Activated B cell treated with CpG ODN at 0.5 μM for 24 hours (primary cell): ENCODE results near the gene TBXA2R. TPM values are rescaled to one million over a fixed set of nuclear protein-coding genes. Genes with fewer than 3 reads are reported as not detected.
A peak's percentile ranks its signal among the peaks of the same experiment; 100 is the strongest.

ENCODE experiments used
- ATAC-seq: fragments of 200-7000 bp; cut with Tn5 transposase; one replicate; pipeline ENCODE4 v1.10.0; 2021; ENCODE audit warnings: low read depth, mild to moderate bottlenecking, moderate library complexity
- CTCF ChIA-PET: fragments of 350-600 bp; sonication (Branson Sonifier 250); formaldehyde crosslinking; loops from one replicate; lab custom pipeline; 2021; ENCODE audit warnings: antibody characterized with exemption; lab: Charles Lee
- POLR2A ChIA-PET: fragments of 350-600 bp; sonication (Branson Sonifier 250); formaldehyde crosslinking; loops from one replicate; lab custom pipeline; 2021; ENCODE audit warnings: antibody characterized with exemption; lab: Charles Lee
- DNase-seq: peaks from one replicate; pipeline ENCODE4 v3.0.0; 2022
- H3K27ac Mint-ChIP-seq: one replicate; pipeline ENCODE4 v1.8.0; 2020; ENCODE audit warnings: mixed read lengths
- H3K27me3 Mint-ChIP-seq: one replicate; pipeline ENCODE4 v1.8.0; 2021; ENCODE audit warnings: mixed read lengths
- H3K36me3 Mint-ChIP-seq: one replicate; pipeline ENCODE4 v1.8.0; 2021; ENCODE audit warnings: low read depth, mixed read lengths
- H3K4me1 Mint-ChIP-seq: one replicate; pipeline ENCODE4 v1.8.0; 2021; ENCODE audit warnings: mixed read lengths
- H3K4me3 Mint-ChIP-seq: one replicate; pipeline ENCODE4 v1.8.0; 2020; ENCODE audit warnings: mild to moderate bottlenecking, mixed read lengths
- H3K9me3 Mint-ChIP-seq: one replicate; pipeline ENCODE4 v1.8.0; 2020; ENCODE audit warnings: mixed read lengths
- intact Hi-C: fragments of 100-400 bp; cut with micrococcal nuclease; formaldehyde crosslinking; loops from one replicate; pipeline ENCODE4 v1.15.1; 2024
- total RNA-seq: library from RNA; stranded (reverse); gene quantifications from 2 replicates; pipeline ENCODE4 v1.2.3, GENCODE V29; 2022
- TF ChIP-seq, protein P1 (sequence below): fragments of 200-600 bp; IDR thresholded peaks from one replicate; pipeline ENCODE4 v1.8.0; 2022; ENCODE audit warnings: antibody characterized with exemption, mild to moderate bottlenecking

The TBXA2R gene
- total RNA-seq, 1 donor from 2014 or later = 0.47 TPM

DNA sequence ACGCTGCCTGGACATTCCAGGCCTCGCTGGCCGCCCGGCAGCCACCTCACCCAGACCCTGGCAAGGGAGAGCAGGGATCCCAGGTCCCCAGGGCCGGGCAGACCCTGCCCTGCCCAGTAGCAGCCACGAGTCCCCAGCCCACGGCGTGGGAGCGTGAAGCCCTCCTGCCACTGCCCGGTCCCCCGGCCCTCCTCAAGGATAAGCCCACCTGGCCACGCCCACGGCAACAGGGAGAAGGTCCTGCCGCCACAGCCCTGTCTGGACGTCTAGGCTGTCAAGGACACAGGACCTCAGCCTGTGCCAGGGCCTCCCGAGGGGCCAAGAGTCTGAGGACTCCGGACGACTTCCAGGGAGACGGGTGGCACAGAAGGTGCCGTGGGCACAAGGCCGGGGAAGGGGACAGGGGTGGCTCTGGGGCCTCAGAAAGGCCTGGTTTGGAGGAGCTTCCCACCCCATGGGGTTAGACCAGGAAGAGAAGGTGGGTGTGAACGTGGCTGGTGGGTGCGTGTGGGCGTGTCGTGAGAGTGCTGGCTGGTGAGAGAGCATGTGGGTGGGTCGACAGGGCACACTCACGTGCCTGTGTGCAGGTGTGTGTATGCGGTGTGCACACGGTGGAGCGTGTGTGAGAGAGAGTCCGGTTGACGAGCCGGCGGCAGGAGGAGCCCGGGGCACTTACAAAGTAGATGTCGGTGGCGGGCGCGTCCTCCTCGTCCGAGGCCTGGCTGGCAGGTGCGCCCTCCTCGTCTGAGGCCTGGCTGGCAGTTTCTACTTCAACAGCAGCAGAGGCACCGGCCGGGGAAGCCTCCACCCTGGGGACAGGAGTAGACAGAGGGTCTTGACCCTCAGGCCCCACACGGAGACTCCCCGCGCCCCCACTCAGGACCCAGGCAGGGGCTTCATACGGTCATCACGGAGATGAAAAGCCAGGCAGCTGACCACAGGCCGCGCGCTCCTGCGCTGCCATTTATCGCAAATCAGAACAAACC lies 31.8 kb upstream of the TBXA2R start:
- TF ChIP-seq, protein P1, sequence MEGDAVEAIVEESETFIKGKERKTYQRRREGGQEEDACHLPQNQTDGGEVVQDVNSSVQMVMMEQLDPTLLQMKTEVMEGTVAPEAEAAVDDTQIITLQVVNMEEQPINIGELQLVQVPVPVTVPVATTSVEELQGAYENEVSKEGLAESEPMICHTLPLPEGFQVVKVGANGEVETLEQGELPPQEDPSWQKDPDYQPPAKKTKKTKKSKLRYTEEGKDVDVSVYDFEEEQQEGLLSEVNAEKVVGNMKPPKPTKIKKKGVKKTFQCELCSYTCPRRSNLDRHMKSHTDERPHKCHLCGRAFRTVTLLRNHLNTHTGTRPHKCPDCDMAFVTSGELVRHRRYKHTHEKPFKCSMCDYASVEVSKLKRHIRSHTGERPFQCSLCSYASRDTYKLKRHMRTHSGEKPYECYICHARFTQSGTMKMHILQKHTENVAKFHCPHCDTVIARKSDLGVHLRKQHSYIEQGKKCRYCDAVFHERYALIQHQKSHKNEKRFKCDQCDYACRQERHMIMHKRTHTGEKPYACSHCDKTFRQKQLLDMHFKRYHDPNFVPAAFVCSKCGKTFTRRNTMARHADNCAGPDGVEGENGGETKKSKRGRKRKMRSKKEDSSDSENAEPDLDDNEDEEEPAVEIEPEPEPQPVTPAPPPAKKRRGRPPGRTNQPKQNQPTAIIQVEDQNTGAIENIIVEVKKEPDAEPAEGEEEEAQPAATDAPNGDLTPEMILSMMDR = no peak
- Mint-ChIP-seq H3K9me3 (no peaks in the 10 kb centered on the region), H3K27me3 (no peaks in the 10 kb centered on the region), H3K36me3 (peaks cover 33% of the 10 kb centered on the region), H3K4me3 (no peak overlapping the region), H3K27ac (no peak overlapping the region), H3K4me1 (no peaks in the 10 kb centered on the region)
- ChIA-PET POLR2A (no interaction called here), CTCF (no interaction called here)
- ATAC-seq (peak; percentile 21), DNase-seq (no peak)
- intact Hi-C loops = no loop called here

GRCh38 chr19:3637621-3638020 lies 30.9 kb upstream of the TBXA2R start:
- no peaks in the 10 kb centered on the region for H3K27me3 Mint-ChIP-seq
- intact Hi-C loops = no loop called here
- POLR2A ChIA-PET = no interaction called here

DNA sequence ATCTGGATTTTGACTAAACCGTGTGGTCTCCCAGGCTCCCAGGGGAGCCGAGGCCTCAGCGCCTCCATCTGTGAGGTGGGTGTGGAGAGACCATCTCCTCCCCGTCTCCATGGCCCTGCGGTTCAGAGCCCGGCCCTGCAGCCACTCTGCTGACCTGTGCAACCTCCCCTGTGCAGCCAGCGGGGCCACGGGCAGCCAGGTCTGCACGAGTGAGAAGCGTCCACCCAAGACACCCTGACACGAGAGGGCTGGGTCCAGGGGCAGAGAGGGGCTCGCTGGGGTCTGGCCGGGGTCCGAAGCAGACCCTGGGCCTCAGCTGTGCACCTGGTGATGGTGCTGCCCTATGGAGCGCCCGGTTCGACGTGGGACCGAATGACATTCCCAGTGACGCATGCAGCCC lies 30.3 kb upstream of the TBXA2R start:
- ATAC-seq (no peak), DNase-seq (no peak)
- Mint-ChIP-seq H3K4me3 (no peak overlapping the region), H3K4me1 (no peaks in the 10 kb centered on the region), H3K27ac (no peak overlapping the region), H3K36me3 (peaks cover 26% of the 10 kb centered on the region), H3K27me3 (no peaks in the 10 kb centered on the region), H3K9me3 (no peaks in the 10 kb centered on the region)
- TF ChIP-seq, protein P1 = no peak
- ChIA-PET POLR2A (no interaction called here), CTCF (no interaction called here)
- intact Hi-C loops = no loop called here

More at GRCh38 chr19:3637621-3638020, 30.9 kb upstream of the TBXA2R start:
- no peak for ATAC-seq
- no peak overlapping the region for H3K4me3 Mint-ChIP-seq
- no peaks in the 10 kb centered on the region for H3K4me1 Mint-ChIP-seq
- no peak overlapping the region for H3K27ac Mint-ChIP-seq
- TF ChIP-seq, protein P1 = no peak
- peaks cover 27% of the 10 kb centered on the region for H3K36me3 Mint-ChIP-seq
- CTCF ChIA-PET = no interaction called here
- DNase-seq = no peak
- no peaks in the 10 kb centered on the region for H3K9me3 Mint-ChIP-seq

DNA sequence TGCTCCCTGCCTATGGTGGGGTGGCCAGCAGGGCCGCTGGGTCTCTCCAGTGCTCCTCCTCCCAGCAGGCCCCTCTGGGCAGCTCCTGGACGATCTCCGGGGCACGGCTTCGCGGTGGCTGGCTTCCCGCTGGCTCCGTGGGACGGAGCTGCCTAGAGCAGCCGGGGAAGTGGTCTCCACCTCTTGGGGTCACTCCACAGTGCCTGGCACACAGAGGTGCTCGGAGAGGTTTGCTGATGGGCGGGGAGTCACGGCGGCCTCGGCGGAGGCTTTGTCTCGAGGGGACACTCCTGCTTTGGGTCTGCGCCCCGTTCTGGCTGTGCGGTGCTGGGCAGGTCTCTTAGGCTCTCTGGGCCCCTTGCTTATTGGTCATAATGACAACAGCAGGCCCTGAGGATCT lies 29.8 kb upstream of the TBXA2R start:
- ChIA-PET CTCF (no interaction called here), POLR2A (no interaction called here)
- no peak for DNase-seq
- peaks cover 22% of the 10 kb centered on the region for H3K36me3 Mint-ChIP-seq
- TF ChIP-seq, protein P1 = no peak
- H3K4me3 Mint-ChIP-seq = no peak overlapping the region
- no peaks in the 10 kb centered on the region for H3K4me1 Mint-ChIP-seq
- no peaks in the 10 kb centered on the region for H3K27me3 Mint-ChIP-seq
- no peaks in the 10 kb centered on the region for H3K9me3 Mint-ChIP-seq
- ATAC-seq = no peak
- intact Hi-C loops = no loop called here
- H3K27ac Mint-ChIP-seq = no peak overlapping the region

DNA sequence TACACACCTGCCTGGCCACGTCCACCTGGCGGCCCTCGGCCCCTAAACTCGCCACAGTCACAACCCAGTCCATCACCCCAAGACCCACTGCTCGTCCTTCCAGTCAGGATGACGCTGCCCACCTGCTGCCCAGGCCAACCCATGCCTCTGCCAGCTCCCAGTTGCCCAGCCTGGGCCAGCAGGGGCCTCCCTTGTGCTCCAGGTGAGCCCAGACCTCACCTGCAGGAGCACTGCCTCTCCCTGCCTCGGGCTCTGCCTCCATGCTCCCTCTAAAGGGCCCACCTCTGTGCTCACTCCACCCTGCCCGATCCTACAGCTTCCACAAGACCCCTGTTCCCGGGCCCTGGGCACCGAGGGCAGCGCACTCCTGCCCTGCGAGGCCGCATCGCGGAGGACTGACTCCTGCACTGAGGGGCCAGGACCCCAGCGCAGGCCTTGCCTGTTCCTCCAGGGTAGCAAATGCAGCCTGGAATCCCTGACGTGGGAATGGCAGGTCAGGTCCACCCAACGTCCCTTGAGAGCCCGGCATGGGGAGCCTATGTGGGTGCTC lies 27.9 kb upstream of the TBXA2R start:
- intact Hi-C loops = no loop called here
- H3K27ac Mint-ChIP-seq = no peak overlapping the region
- no peaks in the 10 kb centered on the region for H3K27me3 Mint-ChIP-seq
- DNase-seq (no peak), ATAC-seq (no peak)
- TF ChIP-seq, protein P1 = no peak
- peaks cover 15% of the 10 kb centered on the region for H3K36me3 Mint-ChIP-seq
- CTCF ChIA-PET = no interaction called here
- H3K9me3 Mint-ChIP-seq = no peaks in the 10 kb centered on the region
- POLR2A ChIA-PET = no interaction called here
- no peaks in the 10 kb centered on the region for H3K4me1 Mint-ChIP-seq
- H3K4me3 Mint-ChIP-seq = no peak overlapping the region
